ENCODE results near the gene CSMD2. TPM values are rescaled to one million over a fixed set of nuclear protein-coding genes. Genes with fewer than 3 reads are reported as not detected.

The CSMD2 gene
- total RNA-seq, 2 donors from 2014 or later: 2.8 to 3.0 TPM

GRCh38 chr1:34013958-34014737 is 150.9 kb downstream of the CSMD2 start:
- ATAC-seq (ENCODE audit: insufficient number of reproducible peaks, low FRiP score, low read depth): no peak
- no peaks in the 10 kb centered on the region for H3K36me3 ChIP-seq
- H3K27me3 ChIP-seq (replicated peaks; ENCODE audit: insufficient read depth): no peaks in the 10 kb centered on the region
- peak; percentile 53 for TF ChIP-seq CTCF (IDR thresholded peaks at IDR 0.05)
- H3K4me1 ChIP-seq (ENCODE audit: control insufficient read depth in 1 of 2, low read depth in 2 of 2): no peaks in the 10 kb centered on the region
- H3K4me3 ChIP-seq: no peak overlapping the region
- peak; percentile 4 for DNase-seq (ENCODE audit: low spot score)
- H3K27ac ChIP-seq: no peak overlapping the region
- no peaks in the 10 kb centered on the region for H3K9me3 ChIP-seq

- no peak for DNase-seq (ENCODE audit: low spot score)
- no peak for TF ChIP-seq CTCF (IDR thresholded peaks at IDR 0.05)
Observed at GRCh38 chr1:34013136-34013535, 151.9 kb downstream of the CSMD2 start.

GRCh38 chr1:34009340-34009985 is 155.6 kb downstream of the CSMD2 start:
- no peak for TF ChIP-seq CTCF (IDR thresholded peaks at IDR 0.05)
- no peaks in the 10 kb centered on the region for H3K9me3 ChIP-seq
- H3K4me3 ChIP-seq: no peak overlapping the region
- DNase-seq (ENCODE audit: low spot score) (no peak), ATAC-seq (ENCODE audit: insufficient number of reproducible peaks, low FRiP score, low read depth) (no peak)
- H3K36me3 ChIP-seq: no peaks in the 10 kb centered on the region
- H3K27ac ChIP-seq: no peak overlapping the region
- no peaks in the 10 kb centered on the region for H3K27me3 ChIP-seq (replicated peaks; ENCODE audit: insufficient read depth)
- no peaks in the 10 kb centered on the region for H3K4me1 ChIP-seq (ENCODE audit: control insufficient read depth in 1 of 2, low read depth in 2 of 2)

More at GRCh38 chr1:34013136-34013535, 151.9 kb downstream of the CSMD2 start:
- no peaks in the 10 kb centered on the region for H3K27me3 ChIP-seq (replicated peaks; ENCODE audit: insufficient read depth)
- H3K36me3 ChIP-seq: no peaks in the 10 kb centered on the region
- no peak overlapping the region for H3K27ac ChIP-seq
- H3K4me3 ChIP-seq: no peak overlapping the region
- ATAC-seq (ENCODE audit: insufficient number of reproducible peaks, low FRiP score, low read depth): no peak
- H3K4me1 ChIP-seq (ENCODE audit: control insufficient read depth in 1 of 2, low read depth in 2 of 2): no peaks in the 10 kb centered on the region
- no peaks in the 10 kb centered on the region for H3K9me3 ChIP-seq

- ATAC-seq (ENCODE audit: insufficient number of reproducible peaks, low FRiP score, low read depth): no peak
- Histone ChIP-seq H3K27ac (no peak overlapping the region), H3K4me1 (ENCODE audit: control insufficient read depth in 1 of 2, low read depth in 2 of 2) (no peaks in the 10 kb centered on the region), H3K36me3 (no peaks in the 10 kb centered on the region), H3K27me3 (replicated peaks; ENCODE audit: insufficient read depth) (no peaks in the 10 kb centered on the region), H3K4me3 (no peak overlapping the region), H3K9me3 (no peaks in the 10 kb centered on the region)
- no peak for TF ChIP-seq CTCF (IDR thresholded peaks at IDR 0.05)
- no peak for DNase-seq (ENCODE audit: low spot score)
Observed at GRCh38 chr1:34007760-34008159, 157.3 kb downstream of the CSMD2 start.

- TF ChIP-seq CTCF (IDR thresholded peaks at IDR 0.05): no peak
- Histone ChIP-seq H3K4me3 (no peak overlapping the region), H3K9me3 (no peaks in the 10 kb centered on the region), H3K27me3 (replicated peaks; ENCODE audit: insufficient read depth) (no peaks in the 10 kb centered on the region), H3K36me3 (no peaks in the 10 kb centered on the region), H3K27ac (no peak overlapping the region), H3K4me1 (ENCODE audit: control insufficient read depth in 1 of 2, low read depth in 2 of 2) (no peaks in the 10 kb centered on the region)
- ATAC-seq (ENCODE audit: insufficient number of reproducible peaks, low FRiP score, low read depth): no peak
- no peak for DNase-seq (ENCODE audit: low spot score)
Observed at GRCh38 chr1:34005309-34005708, 159.7 kb downstream of the CSMD2 start.

Measured in thoracic aorta (tissue), 2 donors.